Measurements from ENCODE around the gene MAP4K1. TPM values are rescaled to one million over a fixed set of nuclear protein-coding genes. Genes with fewer than 3 reads are reported as not detected.
"Not testable (repeated sequence)": the region's sequence is repeated elsewhere in the genome, so short reads cannot be mapped to it uniquely, and the experiment has no call there.

Gene MAP4K1
- total RNA-seq, 2 experiments from 2014 or later, result 173 to 185 TPM

DNA sequence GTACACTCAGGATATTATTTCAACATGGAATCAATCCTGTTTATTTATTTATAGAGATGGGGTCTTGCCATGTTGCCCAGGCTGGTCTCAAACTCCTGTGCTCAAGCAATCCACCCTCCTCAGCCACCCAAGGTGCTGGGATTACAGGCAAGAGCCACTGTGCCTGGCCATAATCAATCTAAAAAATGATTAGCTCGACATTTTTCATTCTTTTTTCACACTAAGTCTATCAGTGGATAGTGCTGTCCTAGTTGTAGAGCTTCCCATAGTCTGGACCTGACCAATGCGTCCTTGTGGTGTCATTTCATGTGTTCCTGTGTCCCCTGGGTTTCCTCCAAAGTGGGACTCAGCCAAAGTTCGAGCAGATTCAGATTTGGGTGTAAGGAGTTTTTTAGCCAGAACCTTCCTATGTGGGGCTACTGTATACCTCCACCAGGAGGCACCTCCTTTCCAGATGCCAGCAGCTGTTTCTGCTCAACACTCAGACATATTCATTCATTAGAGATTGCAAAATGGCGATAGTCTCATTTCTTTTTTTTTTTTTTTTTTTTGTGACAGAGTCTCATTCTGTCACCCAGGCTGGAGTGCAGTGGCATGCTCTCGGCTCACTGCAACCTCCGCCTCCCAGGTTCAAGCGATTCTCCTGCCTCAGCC, 61.1 kb downstream of the MAP4K1 start:
- H3K4me3 Mint-ChIP-seq, result no peak overlapping the region
- no peaks in the 10 kb centered on the region for H3K36me3 Mint-ChIP-seq (ENCODE audit: low read depth)
- H3K27ac Mint-ChIP-seq, result no peak overlapping the region
- H3K9me3 Mint-ChIP-seq, result no peaks in the 10 kb centered on the region
- H3K27me3 ChIP-seq (ENCODE audit: control insufficient read depth in 1 of 2, insufficient read depth in 2 of 2, low read length in 2 of 2), result no peaks in the 10 kb centered on the region
- peak; percentile 43 for ATAC-seq (ENCODE audit: poor library complexity)
- no peak overlapping the region for H3K27ac ChIP-seq (ENCODE audit: low read depth in 1 of 2, low read length in 2 of 2)
- peaks cover 8% of the 10 kb centered on the region for H3K27me3 Mint-ChIP-seq
- CTCF ChIA-PET, result interaction anchor here (0.6 to 1.0 kb wide), 2 partner anchors 61 to 62 kb away, joined by 3 read pairs; partner anchors contain the start of genes EIF3K and MAP4K1
- TF ChIP-seq, protein P1, sequence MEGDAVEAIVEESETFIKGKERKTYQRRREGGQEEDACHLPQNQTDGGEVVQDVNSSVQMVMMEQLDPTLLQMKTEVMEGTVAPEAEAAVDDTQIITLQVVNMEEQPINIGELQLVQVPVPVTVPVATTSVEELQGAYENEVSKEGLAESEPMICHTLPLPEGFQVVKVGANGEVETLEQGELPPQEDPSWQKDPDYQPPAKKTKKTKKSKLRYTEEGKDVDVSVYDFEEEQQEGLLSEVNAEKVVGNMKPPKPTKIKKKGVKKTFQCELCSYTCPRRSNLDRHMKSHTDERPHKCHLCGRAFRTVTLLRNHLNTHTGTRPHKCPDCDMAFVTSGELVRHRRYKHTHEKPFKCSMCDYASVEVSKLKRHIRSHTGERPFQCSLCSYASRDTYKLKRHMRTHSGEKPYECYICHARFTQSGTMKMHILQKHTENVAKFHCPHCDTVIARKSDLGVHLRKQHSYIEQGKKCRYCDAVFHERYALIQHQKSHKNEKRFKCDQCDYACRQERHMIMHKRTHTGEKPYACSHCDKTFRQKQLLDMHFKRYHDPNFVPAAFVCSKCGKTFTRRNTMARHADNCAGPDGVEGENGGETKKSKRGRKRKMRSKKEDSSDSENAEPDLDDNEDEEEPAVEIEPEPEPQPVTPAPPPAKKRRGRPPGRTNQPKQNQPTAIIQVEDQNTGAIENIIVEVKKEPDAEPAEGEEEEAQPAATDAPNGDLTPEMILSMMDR (IDR thresholded peaks at IDR 0.05), result no peak
- POLR2A ChIA-PET, result interaction anchor here (0.7 kb wide), 1 partner anchor 154 kb away, joined by 3 read pairs; the partner anchor contains the start of gene FAM98C
- peaks cover 30% of the 10 kb centered on the region for H3K4me1 Mint-ChIP-seq (ENCODE audit: low read depth)
- peak in 3 of 14 experiments; percentile 32 to 53 (median 34) for DNase-seq
- H3K9me3 ChIP-seq (ENCODE audit: control insufficient read depth in 1 of 2, insufficient read depth in 1 of 2, low read length in 2 of 2), result peaks cover 0 to 5% of the 10 kb centered on the region in 2 experiments
- H3K36me3 ChIP-seq (ENCODE audit: insufficient read depth, low read length), result no peaks in the 10 kb centered on the region
- H3K4me3 ChIP-seq (ENCODE audit: low read length), result no peak overlapping the region
- peaks cover 58% of the 10 kb centered on the region for H3K4me1 ChIP-seq (ENCODE audit: insufficient read depth, low read length)
- intact Hi-C loops (cut with DNase I, micrococcal nuclease), result no loop called here

DNA sequence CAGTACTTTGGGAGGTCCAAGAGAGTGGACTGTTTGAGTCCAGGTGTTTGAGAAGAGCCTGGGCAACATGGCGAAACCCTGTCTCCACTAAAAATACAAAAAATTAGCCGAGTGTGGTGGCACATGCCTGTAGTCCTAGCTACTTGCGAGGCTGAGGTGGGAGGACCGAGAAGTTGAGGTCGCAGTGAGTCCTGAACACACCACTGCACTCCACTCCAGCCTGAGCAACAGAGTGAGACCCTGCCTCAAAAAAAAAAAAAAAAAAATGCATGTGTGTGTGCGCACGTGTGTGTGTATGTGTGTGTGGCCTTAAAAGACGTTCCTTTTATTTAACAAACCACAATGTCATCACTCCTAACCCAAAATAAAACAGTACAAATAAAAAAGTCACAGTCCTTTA, 62.6 kb downstream of the MAP4K1 start:
- Mint-ChIP-seq H3K27me3 (peaks cover 12% of the 10 kb centered on the region), H3K36me3 (ENCODE audit: low read depth) (no peaks in the 10 kb centered on the region), H3K4me1 (ENCODE audit: low read depth) (peaks cover 34% of the 10 kb centered on the region), H3K4me3 (no peak overlapping the region), H3K27ac (no peak overlapping the region), H3K9me3 (no peaks in the 10 kb centered on the region)
- Histone ChIP-seq H3K4me3 (ENCODE audit: low read length) (no peak overlapping the region), H3K27ac (ENCODE audit: low read depth in 1 of 2, low read length in 2 of 2) (no peak overlapping the region), H3K27me3 (ENCODE audit: control insufficient read depth in 1 of 2, insufficient read depth in 2 of 2, low read length in 2 of 2) (no peaks in the 10 kb centered on the region), H3K9me3 (ENCODE audit: control insufficient read depth in 1 of 2, insufficient read depth in 1 of 2, low read length in 2 of 2) (peaks cover 0 to 5% of the 10 kb centered on the region in 2 experiments), H3K4me1 (ENCODE audit: insufficient read depth, low read length) (peaks cover 51% of the 10 kb centered on the region), H3K36me3 (ENCODE audit: insufficient read depth, low read length) (no peaks in the 10 kb centered on the region)
- ChIA-PET CTCF (no interaction called here), POLR2A (no interaction called here)
- DNase-seq (no peak), ATAC-seq (ENCODE audit: poor library complexity) (no peak)
- intact Hi-C loops (cut with DNase I, micrococcal nuclease), result no loop called here
- TF ChIP-seq, protein P1 (IDR thresholded peaks at IDR 0.05), result no peak

DNA sequence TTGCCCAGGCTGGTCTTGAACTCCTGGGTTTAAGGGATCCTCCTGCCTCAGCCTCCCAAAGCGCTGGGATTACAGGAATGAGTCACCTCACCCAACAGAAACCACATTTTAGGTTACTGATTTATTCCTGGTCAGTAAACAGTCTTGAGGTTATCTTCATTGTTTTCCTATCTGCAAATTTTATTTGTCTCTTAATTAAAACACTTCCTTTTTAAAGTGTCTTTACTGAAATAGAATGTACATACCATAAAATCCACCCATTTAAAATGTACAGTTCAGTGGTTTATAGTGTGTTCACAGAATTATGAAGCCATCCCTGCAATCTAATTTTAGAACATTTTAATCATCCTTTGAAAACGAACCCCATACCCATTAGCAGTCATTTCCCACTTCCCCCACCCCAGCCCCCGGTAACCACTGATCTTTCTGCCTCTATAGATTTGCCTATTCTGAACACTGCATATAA, 63.0 kb downstream of the MAP4K1 start:
- Mint-ChIP-seq H3K27me3 (peaks cover 8% of the 10 kb centered on the region), H3K4me3 (no peak overlapping the region), H3K27ac (no peak overlapping the region), H3K9me3 (no peaks in the 10 kb centered on the region), H3K4me1 (ENCODE audit: low read depth) (peaks cover 29% of the 10 kb centered on the region), H3K36me3 (ENCODE audit: low read depth) (no peaks in the 10 kb centered on the region)
- ATAC-seq (ENCODE audit: poor library complexity), result no peak
- H3K4me3 ChIP-seq (ENCODE audit: low read length), result no peak overlapping the region
- no peak overlapping the region for H3K27ac ChIP-seq (ENCODE audit: low read depth in 1 of 2, low read length in 2 of 2)
- peaks cover 0 to 5% of the 10 kb centered on the region in 2 experiments for H3K9me3 ChIP-seq (ENCODE audit: control insufficient read depth in 1 of 2, insufficient read depth in 1 of 2, low read length in 2 of 2)
- POLR2A ChIA-PET, result no interaction called here
- no peaks in the 10 kb centered on the region for H3K27me3 ChIP-seq (ENCODE audit: control insufficient read depth in 1 of 2, insufficient read depth in 2 of 2, low read length in 2 of 2)
- no peaks in the 10 kb centered on the region for H3K36me3 ChIP-seq (ENCODE audit: insufficient read depth, low read length)
- intact Hi-C loops (cut with DNase I, micrococcal nuclease), result no loop called here
- H3K4me1 ChIP-seq (ENCODE audit: insufficient read depth, low read length), result peaks cover 46% of the 10 kb centered on the region
- no peak for DNase-seq
- TF ChIP-seq, protein P1 (IDR thresholded peaks at IDR 0.05), result no peak
- CTCF ChIA-PET, result no interaction called here

DNA sequence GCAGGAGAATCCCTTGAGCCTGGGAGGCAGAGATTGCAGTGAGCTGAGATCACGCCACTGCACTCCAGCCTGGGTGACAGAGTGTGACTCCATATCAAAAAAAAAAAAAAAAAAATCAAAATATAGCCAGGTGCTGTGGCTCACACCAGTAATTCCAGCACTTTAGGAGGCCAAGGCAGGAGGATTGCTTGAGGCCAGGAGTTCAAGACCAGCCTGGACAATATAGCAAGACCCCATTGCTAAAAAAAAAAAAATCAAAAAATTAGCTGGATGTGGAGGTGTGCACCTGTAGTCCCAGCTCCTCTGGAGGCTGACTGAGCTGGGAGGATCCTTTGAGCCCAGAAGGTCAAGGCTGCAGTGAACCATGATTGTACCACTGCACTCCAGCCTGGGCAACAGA, 64.5 kb downstream of the MAP4K1 start:
- peaks cover 24% of the 10 kb centered on the region for H3K4me1 Mint-ChIP-seq (ENCODE audit: low read depth)
- DNase-seq; H3K27ac Mint-ChIP-seq; ATAC-seq (ENCODE audit: poor library complexity); H3K36me3 Mint-ChIP-seq (ENCODE audit: low read depth); H3K9me3 Mint-ChIP-seq; H3K27me3 ChIP-seq (ENCODE audit: control insufficient read depth in 1 of 2, insufficient read depth in 2 of 2, low read length in 2 of 2); H3K27ac ChIP-seq (ENCODE audit: low read depth in 1 of 2, low read length in 2 of 2); H3K4me3 Mint-ChIP-seq; H3K4me3 ChIP-seq (ENCODE audit: low read length); H3K9me3 ChIP-seq (ENCODE audit: control insufficient read depth in 1 of 2, insufficient read depth in 1 of 2, low read length in 2 of 2); H3K27me3 Mint-ChIP-seq; H3K36me3 ChIP-seq (ENCODE audit: insufficient read depth, low read length); intact Hi-C loops (cut with DNase I, micrococcal nuclease): not testable (repeated sequence)
- peaks cover 35% of the 10 kb centered on the region for H3K4me1 ChIP-seq (ENCODE audit: insufficient read depth, low read length)
- ChIA-PET POLR2A (interaction anchor here (0.6 kb wide), 1 partner anchor 15 kb away, joined by 4 read pairs; no protein-coding TSS in a partner anchor), CTCF (interaction anchor here (1.7 kb wide), 1 partner anchor 82 kb away, joined by 4 read pairs; no protein-coding TSS in a partner anchor)

Measured in CD4-positive, alpha-beta T cell (primary cell).